Suppressor macrophage treated with lipopolysaccharide for 1 hour (primary cell): Measurements from ENCODE around the gene CTIF.

Source experiments
- DNase-seq, 3 donors: peaks; one replicate each; pipeline ENCODE4 v3.0.0-alpha.2; 2020 to 2022

Gene CTIF

GRCh38 chr18:48575658-48576456 is 37.0 kb downstream of the CTIF start:
- DNase-seq = no peak

GRCh38 chr18:48576457-48576771 is 37.6 kb downstream of the CTIF start:
- no peak for DNase-seq

GRCh38 chr18:48577478-48578190 is 38.8 kb downstream of the CTIF start:
- no peak for DNase-seq

GRCh38 chr18:48578289-48578688 is 39.5 kb downstream of the CTIF start:
- DNase-seq = no peak

- no peak for DNase-seq
These were observed 41.2 kb downstream of the CTIF start for GRCh38 chr18:48580066-48580465.

GRCh38 chr18:48580782-48581181 is 42.0 kb downstream of the CTIF start:
- DNase-seq = no peak

GRCh38 chr18:48581206-48581605 is 42.4 kb downstream of the CTIF start:
- no peak for DNase-seq

GRCh38 chr18:48581941-48582340 is 43.1 kb downstream of the CTIF start:
- no peak for DNase-seq

- DNase-seq = no peak
These were observed 44.1 kb downstream of the CTIF start for GRCh38 chr18:48582946-48583345.

- no peak for DNase-seq
These were observed 44.7 kb downstream of the CTIF start for GRCh38 chr18:48583573-48583972.

- DNase-seq = no peak
These were observed 51.1 kb downstream of the CTIF start for GRCh38 chr18:48589797-48590519.

GRCh38 chr18:48590678-48591077 is 51.8 kb downstream of the CTIF start:
- DNase-seq = no peak

- no peak for DNase-seq
These were observed 53.8 kb downstream of the CTIF start for GRCh38 chr18:48592540-48593171.

- DNase-seq = no peak
These were observed 55.8 kb downstream of the CTIF start for GRCh38 chr18:48594471-48595094.

- no peak for DNase-seq
These were observed 56.9 kb downstream of the CTIF start for GRCh38 chr18:48595703-48596218.

GRCh38 chr18:48597110-48597509 is 58.3 kb downstream of the CTIF start:
- DNase-seq = no peak

GRCh38 chr18:48597671-48598070 is 58.8 kb downstream of the CTIF start:
- no peak for DNase-seq

- DNase-seq = no peak
These were observed 60.6 kb downstream of the CTIF start for GRCh38 chr18:48599391-48599790.

- no peak for DNase-seq
These were observed 61.2 kb downstream of the CTIF start for GRCh38 chr18:48600046-48600445.

GRCh38 chr18:48600456-48601090 is 61.7 kb downstream of the CTIF start:
- no peak for DNase-seq

GRCh38 chr18:48601343-48601742 is 62.5 kb downstream of the CTIF start:
- DNase-seq = no peak

GRCh38 chr18:48602759-48603390 is 64.0 kb downstream of the CTIF start:
- DNase-seq = no peak
